SU-DHL-6 (cell line): Measurements from ENCODE around the gene TLE6.

Experiments
- CTCF ChIP-seq: fragments of 200-600 bp; sonication (generic); IDR thresholded peaks from one replicate; pipeline ENCODE4 v1.5.1; 2017; ENCODE audit warnings: antibody characterized with exemption, mild to moderate bottlenecking, low read length, moderate library complexity; ENCODE audit not compliant: insufficient read depth, poor library complexity, severe bottlenecking
- EZH2phosphoT487 ChIP-seq: fragments of 200-600 bp; sonication (generic), shearing (Covaris generic); conservative IDR thresholded peaks from 2 replicates; pipeline ENCODE4 v1.6.1; 2018; ENCODE audit warnings: mild to moderate bottlenecking, antibody characterized with exemption, low read length, moderate library complexity, mixed read lengths

GRCh38 chr19:3013263-3013725, 35.9 kb downstream of the TLE6 start:
- TF ChIP-seq CTCF (no peak), EZH2phosphoT487 (no peak)
